ENCODE measurements around the gene HOXD11.

DNA sequence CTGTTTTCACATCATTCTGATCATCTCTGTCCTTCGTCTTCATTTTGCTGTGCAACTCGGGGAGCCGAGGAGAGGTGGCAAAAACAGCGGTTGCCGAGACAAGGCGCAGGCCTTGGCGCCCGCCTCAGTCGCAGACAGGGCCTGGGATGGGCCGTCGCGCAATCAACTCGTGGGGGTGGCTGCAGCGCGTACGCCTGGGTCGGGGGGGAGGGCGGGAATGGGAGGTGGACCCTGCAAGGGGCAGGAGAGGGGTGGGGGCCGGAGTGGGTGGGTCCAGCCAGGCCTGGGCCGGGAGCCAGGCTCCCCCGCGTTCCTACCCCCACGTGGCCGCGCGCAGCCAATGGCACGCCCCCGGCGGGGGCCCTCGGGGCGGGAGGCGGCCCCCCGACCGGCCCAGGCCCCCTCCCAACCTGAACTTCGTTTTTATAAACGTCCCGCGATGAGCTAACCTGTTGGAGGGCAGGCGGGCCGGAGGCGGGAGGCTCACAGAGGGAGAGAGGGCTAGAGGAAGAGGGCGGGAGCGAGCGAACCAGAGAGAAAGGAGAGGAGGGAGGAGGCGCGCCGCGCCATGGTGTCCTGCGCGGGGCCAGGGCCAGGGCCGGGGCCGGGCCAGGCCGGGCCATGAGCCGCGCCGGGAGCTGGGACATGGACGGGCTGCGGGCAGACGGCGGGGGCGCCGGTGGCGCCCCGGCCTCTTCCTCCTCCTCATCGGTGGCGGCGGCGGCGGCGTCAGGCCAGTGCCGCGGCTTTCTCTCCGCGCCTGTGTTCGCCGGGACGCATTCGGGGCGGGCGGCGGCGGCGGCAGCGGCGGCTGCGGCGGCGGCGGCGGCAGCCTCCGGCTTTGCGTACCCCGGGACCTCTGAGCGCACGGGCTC lies 14.6 kb upstream of the HOXD11 start, which contains the start of gene HOXD13:
- TF ChIP-seq, protein P1, sequence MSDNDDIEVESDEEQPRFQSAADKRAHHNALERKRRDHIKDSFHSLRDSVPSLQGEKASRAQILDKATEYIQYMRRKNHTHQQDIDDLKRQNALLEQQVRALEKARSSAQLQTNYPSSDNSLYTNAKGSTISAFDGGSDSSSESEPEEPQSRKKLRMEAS (IDR thresholded peaks at IDR 0.05): peak; percentile 30
- TF ChIP-seq EGR1 (IDR thresholded peaks at IDR 0.05) (no peak), CREB1 (IDR thresholded peaks at IDR 0.05; ENCODE audit: low read depth) (no peak), TAF1 (IDR thresholded peaks at IDR 0.05; ENCODE audit: low read depth) (no peak; the same call in 1 of the 2 replicates), EP300 (IDR thresholded peaks at IDR 0.05; ENCODE audit: borderline replicate concordance) (no peak), CEBPB (IDR thresholded peaks at IDR 0.05) (no peak), TEAD4 (IDR thresholded peaks at IDR 0.05) (no peak), YY1 (IDR thresholded peaks at IDR 0.05; ENCODE audit: low read depth) (0 out of 2 replicates have a peak, but pooled peaks have one; percentile 33), TCF12 (IDR thresholded peaks at IDR 0.05; ENCODE audit: low read depth) (0 out of 2 replicates have a peak, but pooled peaks have one; percentile 4), FOXM1 (IDR thresholded peaks at IDR 0.05; ENCODE audit: borderline replicate concordance, low read depth) (no peak)

Measured in Ishikawa (cell line).